HG03060 (cell line): ENCODE results near the gene ARL5B.

Experiments used
- ATAC-seq: cut with Tn5 transposase; IDR thresholded peaks from one replicate; pipeline ENCODE4 v1.9.1; 2021; ENCODE audit warnings: low read depth, moderate number of reproducible peaks; ENCODE audit not compliant: unreplicated experiment

ARL5B gene

GRCh38 chr10:18658271-18659124 lies 733 bp upstream of the ARL5B start:
- ATAC-seq = no peak

DNA sequence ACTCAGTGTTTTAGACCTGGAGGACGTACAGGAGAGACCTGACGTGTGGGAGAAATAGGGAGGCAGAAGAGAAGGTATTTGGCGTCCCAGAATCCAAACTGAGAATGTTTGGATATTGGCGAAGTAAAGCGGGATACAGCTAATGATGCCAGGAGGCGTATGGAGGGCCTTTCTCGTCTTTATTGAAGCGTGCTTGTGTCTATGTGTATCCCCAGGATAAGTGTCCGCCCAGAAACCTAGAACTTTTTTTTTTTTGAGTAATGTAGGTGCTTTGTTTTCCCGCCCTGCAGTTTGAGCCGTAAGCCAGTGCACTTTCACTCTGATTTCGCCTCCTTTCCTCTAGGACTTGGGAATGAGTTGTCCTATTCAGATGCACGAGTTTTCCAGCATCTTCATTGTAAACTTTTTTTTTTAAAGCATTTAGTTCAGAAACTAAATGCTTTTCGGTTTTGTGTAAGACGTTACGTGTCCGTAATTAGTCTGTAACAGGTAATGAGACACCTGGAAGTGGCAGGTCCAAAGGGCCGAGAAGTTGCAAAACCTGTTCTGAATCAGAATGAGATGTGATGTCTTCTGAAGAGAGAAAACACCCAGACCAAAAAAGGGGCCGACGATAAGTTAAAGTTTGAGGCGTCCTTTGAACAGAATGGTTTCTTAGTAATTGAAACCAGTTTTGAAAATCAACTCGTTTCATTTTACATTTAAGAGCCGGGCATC lies 746 bp downstream of the ARL5B start:
- peak; percentile 7 for ATAC-seq

DNA sequence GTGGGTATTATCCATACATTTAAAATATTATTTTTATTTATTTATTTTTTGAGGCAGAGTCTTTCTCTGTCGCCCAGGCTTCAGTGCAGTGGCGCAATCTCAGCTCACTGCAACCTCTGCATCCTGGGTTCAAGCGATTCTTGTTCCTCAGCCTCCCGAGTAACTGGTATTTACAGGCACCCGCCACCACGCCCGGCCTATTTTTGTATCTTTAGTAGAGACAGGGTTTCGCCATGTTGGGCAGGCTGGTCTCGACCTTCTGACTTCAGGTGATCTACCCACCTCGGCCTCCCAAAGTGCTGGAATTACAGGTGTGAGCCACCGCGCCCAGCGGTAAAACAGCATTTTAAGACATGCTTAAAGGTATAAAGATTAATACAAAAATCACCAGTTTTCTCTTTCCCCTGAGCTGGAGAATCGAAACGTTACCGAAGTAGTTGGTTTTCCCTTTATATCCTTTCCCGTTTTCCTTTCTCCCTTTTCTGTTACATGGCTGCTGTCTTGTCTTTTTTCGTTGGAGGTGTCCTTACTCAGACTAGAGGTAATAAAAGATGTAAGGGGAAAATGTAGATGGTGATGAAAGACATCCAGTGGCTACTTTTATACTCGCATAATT lies 1.7 kb downstream of the ARL5B start:
- ATAC-seq = no peak

GRCh38 chr10:18664841-18665478 lies 5.7 kb downstream of the ARL5B start:
- ATAC-seq = no peak

- no peak for ATAC-seq
These were observed 6.8 kb downstream of the ARL5B start for GRCh38 chr10:18665815-18666558.

DNA sequence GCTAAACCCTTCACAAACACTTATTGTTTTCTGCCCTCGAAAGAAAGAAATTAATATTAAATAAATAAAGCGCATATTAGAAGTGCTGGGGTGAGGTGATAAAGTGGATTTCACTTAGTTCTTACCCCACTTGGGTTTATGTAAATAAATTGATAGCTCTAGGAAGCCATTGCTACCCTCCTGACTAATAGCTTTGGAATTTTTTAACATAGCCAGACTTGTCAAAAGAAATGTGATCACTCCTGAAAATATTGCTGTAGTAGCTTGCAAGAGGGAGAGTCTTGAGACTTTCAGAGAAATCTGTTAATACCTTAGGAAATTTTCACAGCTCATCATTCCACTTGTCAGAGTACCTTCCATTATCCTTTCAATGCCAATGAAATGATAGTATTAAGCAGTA lies 7.6 kb downstream of the ARL5B start:
- no peak for ATAC-seq

DNA sequence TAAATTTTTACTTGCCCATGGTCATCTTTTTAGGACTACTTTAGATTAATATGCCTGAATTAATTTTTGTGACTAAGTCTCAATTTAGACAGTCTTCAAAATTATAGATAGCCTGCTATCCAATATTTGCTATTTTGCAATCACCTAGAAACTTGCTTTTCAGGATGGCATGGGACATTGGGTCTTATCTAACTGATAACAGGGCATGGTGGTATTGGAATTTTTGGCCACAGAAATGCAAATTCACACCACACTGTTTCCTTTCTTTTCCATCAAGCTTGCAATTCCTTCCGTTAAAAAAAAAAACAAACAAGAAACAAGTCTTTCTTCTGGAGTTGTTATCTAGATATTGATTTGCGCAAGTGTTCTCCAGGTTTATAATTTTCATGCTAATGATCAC lies 8.8 kb downstream of the ARL5B start:
- ATAC-seq = no peak

- no peak for ATAC-seq
These were observed 16.0 kb downstream of the ARL5B start for GRCh38 chr10:18675086-18675801.

- ATAC-seq = no peak
These were observed 21.5 kb downstream of the ARL5B start for GRCh38 chr10:18680754-18681153.

- ATAC-seq = no peak
These were observed 22.1 kb downstream of the ARL5B start for GRCh38 chr10:18681366-18681765.

DNA sequence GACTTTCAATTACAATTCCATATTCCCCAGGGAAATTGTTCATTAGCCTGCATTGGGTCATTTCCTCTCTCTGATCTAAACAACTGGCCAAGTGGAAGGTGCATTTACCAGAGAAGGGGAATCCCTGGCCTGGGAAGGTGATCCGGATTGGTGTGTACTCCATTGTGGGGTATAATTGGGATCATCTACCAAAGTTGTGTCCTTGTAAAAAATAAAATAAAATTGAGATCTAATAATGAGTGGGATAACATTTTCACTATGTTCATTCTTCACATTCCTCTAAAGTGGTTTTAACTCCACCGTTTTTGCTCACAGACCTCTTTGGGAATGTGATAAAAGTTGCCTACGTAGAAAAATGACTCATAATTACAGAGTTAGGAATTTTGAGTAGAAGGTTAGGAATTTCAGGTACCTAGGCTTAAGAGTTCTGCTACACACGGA lies 22.8 kb downstream of the ARL5B start:
- ATAC-seq = no peak

GRCh38 chr10:18683427-18683826 lies 24.2 kb downstream of the ARL5B start:
- ATAC-seq = no peak

GRCh38 chr10:18684416-18684815 lies 25.2 kb downstream of the ARL5B start:
- ATAC-seq = no peak

- no peak for ATAC-seq
These were observed 25.7 kb downstream of the ARL5B start for GRCh38 chr10:18684953-18685352.

GRCh38 chr10:18685555-18685954 lies 26.3 kb downstream of the ARL5B start:
- no peak for ATAC-seq

DNA sequence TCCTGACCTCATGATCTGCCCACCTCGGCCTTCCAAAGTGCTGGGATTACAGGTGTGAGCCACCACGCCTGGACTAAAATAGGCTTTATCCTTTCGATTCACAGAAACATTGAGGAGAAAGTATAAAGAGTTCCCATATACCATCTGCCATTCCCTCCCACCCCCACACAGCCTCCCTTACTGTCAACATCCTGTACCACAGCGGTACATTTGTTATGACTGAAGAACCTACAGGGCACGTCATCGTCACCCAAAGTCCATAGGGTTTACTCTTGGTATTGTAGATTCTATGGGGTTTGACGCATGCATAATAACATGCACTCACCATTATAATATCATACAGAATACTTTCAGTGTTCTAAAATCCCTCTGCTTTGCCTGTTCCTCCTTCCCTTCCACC lies 28.0 kb downstream of the ARL5B start:
- ATAC-seq = no peak

GRCh38 chr10:18687706-18688105 lies 28.5 kb downstream of the ARL5B start:
- no peak for ATAC-seq

GRCh38 chr10:18689498-18689897 lies 30.3 kb downstream of the ARL5B start:
- ATAC-seq = no peak

- ATAC-seq = no peak
These were observed 31.3 kb downstream of the ARL5B start for GRCh38 chr10:18690541-18690940.
